Astrocyte (in vitro differentiated cells and primary cell): ENCODE results near the gene BANP. TPM values are rescaled to one million over a fixed set of nuclear protein-coding genes. Genes with fewer than 3 reads are reported as not detected.

Experiments used
- DNase-seq: peaks from one replicate; pipeline ENCODE4 v3.0.0-alpha.2; 2010; ENCODE audit warnings: low read depth
- FAIRE-seq: peaks from 2 replicates; lab custom pipeline; 2011; peaks lifted over from hg19 to GRCh38; lab: Jason Lieb, UNC
- H2AFZ ChIP-seq: 2 replicates; pipeline ENCODE4 v1.6.0; 2012; ENCODE audit warnings: low read depth, low read length, inconsistent platforms
- H3K27ac ChIP-seq: 2 replicates; pipeline ENCODE4 v1.5.1; 2011; ENCODE audit warnings: low read depth, low read length, inconsistent platforms
- H3K27me3 ChIP-seq: 2 replicates; pipeline ENCODE4 v1.6.0; 2011; ENCODE audit warnings: low read length, inconsistent platforms; ENCODE audit not compliant: insufficient read depth
- H3K36me3 ChIP-seq: 2 replicates; pipeline ENCODE4 v1.5.1; 2011; ENCODE audit warnings: low read length, inconsistent platforms; ENCODE audit not compliant: insufficient read depth
- H3K4me1 ChIP-seq: 2 replicates; pipeline ENCODE4 v1.5.1; 2011; ENCODE audit warnings: low read length, inconsistent platforms; ENCODE audit not compliant: insufficient read depth
- H3K4me2 ChIP-seq: 2 replicates; pipeline ENCODE4 v1.6.0; 2012; ENCODE audit warnings: low read length, inconsistent platforms
- H3K4me3 ChIP-seq: 2 replicates; pipeline ENCODE4 v1.5.1; 2011; ENCODE audit warnings: low read depth, mild to moderate bottlenecking, low read length, inconsistent platforms; ENCODE audit not compliant: insufficient read depth
- H3K79me2 ChIP-seq: 2 replicates; pipeline ENCODE4 v1.6.0; 2012; ENCODE audit warnings: mild to moderate bottlenecking, low read length, inconsistent platforms; ENCODE audit not compliant: insufficient read depth
- H3K9ac ChIP-seq: 2 replicates; pipeline ENCODE4 v1.6.0; 2012; ENCODE audit warnings: mild to moderate bottlenecking, low read length, inconsistent platforms
- H3K9me3 ChIP-seq: 2 replicates; pipeline ENCODE4 v1.5.1; 2012; ENCODE audit warnings: low read depth, mild to moderate bottlenecking, low read length, inconsistent platforms; ENCODE audit not compliant: insufficient read depth
- H4K20me1 ChIP-seq: 2 replicates; pipeline ENCODE4 v1.6.0; 2012; ENCODE audit warnings: low read length, inconsistent platforms; ENCODE audit not compliant: insufficient read depth
- H3K27ac Mint-ChIP-seq: one replicate; pipeline ENCODE4 v1.8.0; 2021; ENCODE audit warnings: mild to moderate bottlenecking, mixed read lengths; ENCODE audit not compliant: unreplicated experiment
- H3K27me3 Mint-ChIP-seq: one replicate; pipeline ENCODE4 v1.8.0; 2021; ENCODE audit warnings: low read depth, mixed read lengths; ENCODE audit not compliant: unreplicated experiment
- H3K36me3 Mint-ChIP-seq: one replicate; pipeline ENCODE4 v1.8.0; 2021; ENCODE audit warnings: low read depth, mixed read lengths; ENCODE audit not compliant: unreplicated experiment
- H3K4me1 Mint-ChIP-seq: one replicate; pipeline ENCODE4 v1.8.0; 2021; ENCODE audit warnings: low read depth, mixed read lengths; ENCODE audit not compliant: unreplicated experiment
- H3K4me3 Mint-ChIP-seq: one replicate; pipeline ENCODE4 v1.8.0; 2021; ENCODE audit warnings: mild to moderate bottlenecking, moderate library complexity, mixed read lengths; ENCODE audit not compliant: unreplicated experiment
- H3K9me3 Mint-ChIP-seq: one replicate; pipeline ENCODE4 v1.8.0; 2021; ENCODE audit warnings: mild to moderate bottlenecking, mixed read lengths; ENCODE audit not compliant: unreplicated experiment
- CTCF ChIP-seq: IDR thresholded peaks from 2 replicates; pipeline ENCODE4 v1.5.1; 2011; ENCODE audit warnings: low read depth, mild to moderate bottlenecking, inconsistent platforms, low read length, moderate library complexity; ENCODE audit not compliant: insufficient read depth
- EZH2 ChIP-seq: IDR thresholded peaks from 2 replicates; pipeline ENCODE4 v1.6.1; 2012; ENCODE audit warnings: mild to moderate bottlenecking, low read length, inconsistent platforms; ENCODE audit not compliant: insufficient read depth
- total RNA-seq: library from RNA; stranded (reverse); gene quantifications from 2 replicates; pipeline ENCODE4 v1.2.1, GENCODE V29; 2021

Gene BANP
- total RNA-seq, 1 donor from 2014 or later = 28.9 TPM

- H3K4me1 ChIP-seq = peaks cover 40% of the 10 kb centered on the region
- Mint-ChIP-seq H3K27ac (peak overlapping the region; percentile 91), H3K9me3 (no peaks in the 10 kb centered on the region), H3K36me3 (peaks cover 3% of the 10 kb centered on the region), H3K27me3 (no peaks in the 10 kb centered on the region), H3K4me3 (peak overlapping the region; percentile 54), H3K4me1 (peaks cover 47% of the 10 kb centered on the region)
- H3K27ac ChIP-seq = peak overlapping the region; percentile 95
- no peaks in the 10 kb centered on the region for H4K20me1 ChIP-seq
- no peaks in the 10 kb centered on the region for H3K9me3 ChIP-seq
- peaks cover 83% of the 10 kb centered on the region for H3K79me2 ChIP-seq
- TF ChIP-seq EZH2 (no peak), CTCF (no peak)
- peak overlapping the region; percentile 79 for H3K9ac ChIP-seq
- DNase-seq (peak; percentile 64), FAIRE-seq (no peak)
- H3K4me3 ChIP-seq = no peak overlapping the region
- H2AFZ ChIP-seq = no peak overlapping the region
- no peaks in the 10 kb centered on the region for H3K27me3 ChIP-seq
- H3K36me3 ChIP-seq = no peaks in the 10 kb centered on the region
- H3K4me2 ChIP-seq = peak overlapping the region; percentile 78
These were observed 12.9 kb downstream of the BANP start for GRCh38 chr16:87964049-87964659.

GRCh38 chr16:87965417-87965816, 14.2 kb downstream of the BANP start:
- Histone ChIP-seq H3K79me2 (peaks cover 74% of the 10 kb centered on the region), H2AFZ (no peak overlapping the region), H3K27ac (no peak overlapping the region), H3K4me1 (peaks cover 49% of the 10 kb centered on the region), H3K27me3 (no peaks in the 10 kb centered on the region), H3K4me3 (no peak overlapping the region), H3K36me3 (no peaks in the 10 kb centered on the region), H3K9me3 (no peaks in the 10 kb centered on the region), H4K20me1 (no peaks in the 10 kb centered on the region), H3K4me2 (no peak overlapping the region), H3K9ac (no peak overlapping the region)
- H3K27ac Mint-ChIP-seq = no peak overlapping the region
- H3K36me3 Mint-ChIP-seq = peaks cover 8% of the 10 kb centered on the region
- no peaks in the 10 kb centered on the region for H3K27me3 Mint-ChIP-seq
- DNase-seq = no peak
- TF ChIP-seq CTCF (no peak), EZH2 (no peak)
- no peak overlapping the region for H3K4me3 Mint-ChIP-seq
- peaks cover 50% of the 10 kb centered on the region for H3K4me1 Mint-ChIP-seq
- FAIRE-seq = no peak
- H3K9me3 Mint-ChIP-seq = no peaks in the 10 kb centered on the region

- H3K9me3 Mint-ChIP-seq = peaks cover 2% of the 10 kb centered on the region
- TF ChIP-seq EZH2 (no peak), CTCF (no peak)
- peak; percentile 79 for DNase-seq
- Histone ChIP-seq H3K4me3 (no peak overlapping the region), H2AFZ (no peak overlapping the region), H3K4me1 (peaks cover 54% of the 10 kb centered on the region), H3K79me2 (peaks cover 70% of the 10 kb centered on the region), H3K9me3 (no peaks in the 10 kb centered on the region), H3K36me3 (no peaks in the 10 kb centered on the region), H3K9ac (peak overlapping the region; percentile 46), H3K27me3 (no peaks in the 10 kb centered on the region), H3K27ac (peak overlapping the region; percentile 63), H3K4me2 (peak overlapping the region; percentile 48), H4K20me1 (no peaks in the 10 kb centered on the region)
- no peak overlapping the region for H3K4me3 Mint-ChIP-seq
- peak overlapping the region; percentile 58 for H3K27ac Mint-ChIP-seq
- peaks cover 52% of the 10 kb centered on the region for H3K4me1 Mint-ChIP-seq
- FAIRE-seq = no peak
- H3K27me3 Mint-ChIP-seq = no peaks in the 10 kb centered on the region
- H3K36me3 Mint-ChIP-seq = peaks cover 11% of the 10 kb centered on the region
These were observed 14.9 kb downstream of the BANP start for GRCh38 chr16:87966064-87966645.
